Measurements from ENCODE around the gene ASB3. TPM values are rescaled to one million over a fixed set of nuclear protein-coding genes. Genes with fewer than 3 reads are reported as not detected.
"Not testable (repeated sequence)": the region's sequence is repeated elsewhere in the genome, so short reads cannot be mapped to it uniquely, and the experiment has no call there.

ASB3 gene
- total RNA-seq, 4 donors from 2014 or later: 7.0 to 14.7 (median 8.6) TPM

DNA sequence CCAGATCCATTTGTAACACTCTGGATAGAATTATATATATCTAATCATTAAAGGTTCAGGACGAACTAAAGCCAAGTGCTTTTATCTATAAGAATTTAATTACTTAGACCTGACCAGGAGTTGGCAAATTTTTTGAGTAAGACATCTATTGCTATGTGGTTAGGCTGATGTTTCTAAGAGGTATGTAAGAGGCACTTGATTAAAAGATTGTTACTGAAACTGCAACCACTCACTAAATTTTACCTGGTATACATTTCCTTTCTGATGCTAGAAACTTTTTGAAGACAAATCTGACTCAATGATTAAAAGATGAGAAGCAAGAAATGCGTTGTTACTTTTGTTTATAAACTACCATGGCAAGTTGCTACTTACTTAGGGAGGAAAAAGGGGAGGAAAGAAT, 95.9 kb downstream of the ASB3 start:
- Histone ChIP-seq H3K27ac (no peak overlapping the region), H3K4me3 (no peak overlapping the region), H3K9me3 (no peaks in the 10 kb centered on the region), H3K27me3 (no peaks in the 10 kb centered on the region), H3K36me3 (peaks cover 0 to 50% (median 0%) of the 10 kb centered on the region in 3 donors), H3K4me1 (no peaks in the 10 kb centered on the region)
- intact Hi-C loops (cut with DNase I): no loop called here
- no peak for DNase-seq
- TF ChIP-seq CTCF (IDR thresholded peaks at IDR 0.05): no peak
- TF ChIP-seq POLR2A (IDR thresholded peaks at IDR 0.05): no peak
- 82% methylated on average over 2 of the region's 2 CpGs for WGBS, 2 donors

DNA sequence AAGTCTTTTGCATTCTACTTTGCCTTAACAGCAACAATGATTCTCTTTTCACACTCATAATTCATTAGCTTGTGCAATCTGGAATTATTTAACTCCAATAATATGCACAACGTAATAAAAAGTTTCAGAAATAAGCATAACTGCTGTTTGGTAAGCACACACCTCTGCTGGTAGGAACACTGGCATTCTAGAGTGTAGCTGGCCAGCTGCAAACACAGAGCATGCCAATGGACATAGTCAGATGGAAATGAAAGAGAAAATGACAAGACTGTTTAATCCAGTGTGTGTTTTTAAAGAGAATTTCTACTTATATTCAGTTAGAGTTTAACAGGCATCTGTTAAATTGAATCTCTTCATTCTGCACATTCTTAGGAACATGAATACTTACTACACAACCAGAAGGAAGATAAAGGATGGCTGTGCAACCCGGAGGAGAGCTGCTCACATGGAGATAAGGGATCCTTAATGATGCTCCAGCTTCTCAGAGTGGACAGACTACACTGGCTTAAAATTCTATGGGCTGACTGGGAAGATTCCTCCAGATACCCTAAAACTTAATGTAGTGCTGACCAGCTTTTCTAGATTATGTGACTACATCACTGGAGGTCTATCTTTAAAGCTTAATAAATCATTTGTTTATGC, 113.8 kb downstream of the ASB3 start:
- Histone ChIP-seq H3K4me1 (no peaks in the 10 kb centered on the region), H3K9me3 (no peaks in the 10 kb centered on the region), H3K4me3 (no peak overlapping the region), H3K27ac (no peak overlapping the region), H3K27me3 (no peaks in the 10 kb centered on the region), H3K36me3 (peaks cover 0 to 14% (median 0%) of the 10 kb centered on the region in 3 donors)
- TF ChIP-seq POLR2A (IDR thresholded peaks at IDR 0.05): no peak
- no peak for TF ChIP-seq CTCF (IDR thresholded peaks at IDR 0.05)
- no peak for DNase-seq
- intact Hi-C loops (cut with DNase I): no loop called here
- WGBS, 2 donors: 66 to 69% methylated on average over 2 of the region's 2 CpGs

DNA sequence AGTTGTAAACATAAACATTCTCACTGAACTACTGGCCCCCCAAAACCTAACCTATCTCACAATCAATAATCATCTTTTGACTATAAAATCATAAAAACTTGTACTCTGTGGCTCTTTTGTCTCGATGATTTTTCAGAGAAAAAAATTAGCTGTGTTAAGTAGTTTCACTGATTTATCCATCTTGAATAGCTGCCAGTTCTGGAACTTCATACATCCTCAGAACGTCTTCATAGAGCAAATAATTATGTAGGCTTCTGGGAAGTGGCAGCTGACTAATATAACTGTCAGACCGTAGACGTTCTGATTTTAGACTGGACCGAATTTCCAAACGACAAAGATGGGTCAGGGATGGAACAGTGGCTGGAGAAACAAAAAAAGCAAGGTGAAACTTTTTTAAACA, 116.4 kb downstream of the ASB3 start:
- Histone ChIP-seq H3K27ac (no peak overlapping the region), H3K9me3 (no peaks in the 10 kb centered on the region), H3K4me1 (no peaks in the 10 kb centered on the region), H3K27me3 (no peaks in the 10 kb centered on the region), H3K36me3 (peaks cover 0 to 14% (median 0%) of the 10 kb centered on the region in 3 donors), H3K4me3 (no peak overlapping the region)
- TF ChIP-seq CTCF (IDR thresholded peaks at IDR 0.05) (no peak), POLR2A (IDR thresholded peaks at IDR 0.05) (no peak)
- WGBS, 2 donors: 49 to 56% methylated on average over 6 of the region's 6 CpGs
- intact Hi-C loops (cut with DNase I): no loop called here
- DNase-seq: no peak

- no peak for DNase-seq
- intact Hi-C loops (cut with DNase I): no loop called here
- H3K4me1 ChIP-seq: no peaks in the 10 kb centered on the region
- no peak overlapping the region for H3K27ac ChIP-seq
- no peaks in the 10 kb centered on the region for H3K27me3 ChIP-seq
- H3K9me3 ChIP-seq: no peaks in the 10 kb centered on the region
- peaks cover 0 to 14% (median 0%) of the 10 kb centered on the region in 3 donors for H3K36me3 ChIP-seq
- WGBS, 2 donors: 84 to 87% methylated on average over 3 of the region's 3 CpGs
- TF ChIP-seq CTCF (IDR thresholded peaks at IDR 0.05): no peak
- TF ChIP-seq POLR2A (IDR thresholded peaks at IDR 0.05): no peak
- no peak overlapping the region for H3K4me3 ChIP-seq
Observed at GRCh38 chr2:53668624-53669026, 118.1 kb downstream of the ASB3 start.

GRCh38 chr2:53667130-53667529, 119.6 kb downstream of the ASB3 start:
- H3K27me3 ChIP-seq; H3K4me1 ChIP-seq; intact Hi-C loops (cut with DNase I); H3K4me3 ChIP-seq; H3K27ac ChIP-seq; DNase-seq; H3K9me3 ChIP-seq: not testable (repeated sequence)
- WGBS, 2 donors: 82 to 96% methylated on average over 4 to 5 of the region's 5 CpGs
- H3K36me3 ChIP-seq: peaks cover 0 to 19% (median 0%) of the 10 kb centered on the region in 3 donors

GRCh38 chr2:53660886-53661285, 125.9 kb downstream of the ASB3 start:
- no peaks in the 10 kb centered on the region for H3K9me3 ChIP-seq
- H3K27me3 ChIP-seq: no peaks in the 10 kb centered on the region
- 88 to 95% methylated on average over 2 of the region's 2 CpGs for WGBS, 2 donors
- TF ChIP-seq POLR2A (IDR thresholded peaks at IDR 0.05) (no peak), CTCF (IDR thresholded peaks at IDR 0.05) (no peak)
- H3K27ac ChIP-seq: no peak overlapping the region
- no peaks in the 10 kb centered on the region for H3K4me1 ChIP-seq
- intact Hi-C loops (cut with DNase I): no loop called here
- no peak for DNase-seq
- peaks cover 0 to 5% (median 0%) of the 10 kb centered on the region in 3 donors for H3K36me3 ChIP-seq
- H3K4me3 ChIP-seq: no peak overlapping the region

- DNase-seq; H3K36me3 ChIP-seq; H3K27me3 ChIP-seq; intact Hi-C loops (cut with DNase I); H3K27ac ChIP-seq; H3K4me1 ChIP-seq; H3K9me3 ChIP-seq; H3K4me3 ChIP-seq: not testable (repeated sequence)
- 59 to 78% methylated on average over 4 of the region's 4 CpGs for WGBS, 2 donors
Observed at GRCh38 chr2:53658474-53658873, 128.3 kb downstream of the ASB3 start.
